Endothelial cell (in vitro differentiated cells): ENCODE results near the gene WNT7B. TPM values are rescaled to one million over a fixed set of nuclear protein-coding genes. Genes with fewer than 3 reads are reported as not detected.

ENCODE experiments used
- DNase-seq: peaks from one replicate; pipeline ENCODE4 v3.0.0; 2021; ENCODE audit warnings: low spot score
- H3K27ac Mint-ChIP-seq: one replicate; pipeline ENCODE4 v1.8.0; 2021; ENCODE audit warnings: mixed read lengths, inconsistent platforms; ENCODE audit not compliant: unreplicated experiment
- H3K27me3 Mint-ChIP-seq: one replicate; pipeline ENCODE4 v1.8.0; 2021; ENCODE audit warnings: mild to moderate bottlenecking, moderate library complexity, mixed read lengths, inconsistent platforms; ENCODE audit not compliant: unreplicated experiment
- H3K36me3 Mint-ChIP-seq: one replicate; pipeline ENCODE4 v1.8.0; 2021; ENCODE audit warnings: mild to moderate bottlenecking, low read depth, mixed read lengths, inconsistent platforms; ENCODE audit not compliant: unreplicated experiment
- H3K4me1 Mint-ChIP-seq: one replicate; pipeline ENCODE4 v1.8.0; 2021; ENCODE audit warnings: mild to moderate bottlenecking, mixed read lengths, inconsistent platforms; ENCODE audit not compliant: unreplicated experiment
- H3K4me3 Mint-ChIP-seq: one replicate; pipeline ENCODE4 v1.8.0; 2021; ENCODE audit warnings: mild to moderate bottlenecking, mixed read lengths, inconsistent platforms; ENCODE audit not compliant: unreplicated experiment
- H3K9me3 Mint-ChIP-seq: one replicate; pipeline ENCODE4 v1.8.0; 2021; ENCODE audit warnings: mixed read lengths, inconsistent platforms; ENCODE audit not compliant: unreplicated experiment
- CTCF ChIP-seq: fragments of 200-600 bp; sonication (generic); IDR thresholded peaks from one replicate; pipeline ENCODE4 v1.5.0; 2021; ENCODE audit warnings: antibody characterized with exemption; ENCODE audit not compliant: unreplicated experiment
- total RNA-seq: library from RNA; stranded (reverse); fragmentation: NEBNext Ultra II Directional; extraction: Animal tissue kit (Norgen Biotek cat#: 25700); gene quantifications from one replicate; pipeline ENCODE4 v1.2.1, GENCODE V29; 2021; ENCODE audit not compliant: unreplicated experiment

Gene WNT7B
- total RNA-seq, 1 donor from 2014 or later = not detected

GRCh38 chr22:45903355-45904135, 73.4 kb downstream of the WNT7B start:
- Mint-ChIP-seq H3K9me3 (no peaks in the 10 kb centered on the region), H3K4me3 (no peak overlapping the region), H3K27me3 (peaks cover 10% of the 10 kb centered on the region), H3K4me1 (no peaks in the 10 kb centered on the region), H3K36me3 (no peaks in the 10 kb centered on the region), H3K27ac (no peak overlapping the region)
- DNase-seq = no peak
- TF ChIP-seq CTCF = no peak

- no peak for TF ChIP-seq CTCF
- no peaks in the 10 kb centered on the region for H3K36me3 Mint-ChIP-seq
- no peak overlapping the region for H3K4me3 Mint-ChIP-seq
- no peak overlapping the region for H3K27ac Mint-ChIP-seq
- H3K4me1 Mint-ChIP-seq = no peaks in the 10 kb centered on the region
- H3K9me3 Mint-ChIP-seq = no peaks in the 10 kb centered on the region
- no peak for DNase-seq
- H3K27me3 Mint-ChIP-seq = peaks cover 2% of the 10 kb centered on the region
Observed at GRCh38 chr22:45897736-45898135, 79.2 kb downstream of the WNT7B start.

GRCh38 chr22:45896964-45897538, 79.9 kb downstream of the WNT7B start:
- Mint-ChIP-seq H3K9me3 (no peaks in the 10 kb centered on the region), H3K27me3 (peaks cover 2% of the 10 kb centered on the region), H3K4me3 (no peak overlapping the region), H3K36me3 (no peaks in the 10 kb centered on the region), H3K4me1 (no peaks in the 10 kb centered on the region), H3K27ac (no peak overlapping the region)
- DNase-seq = no peak
- TF ChIP-seq CTCF = no peak

GRCh38 chr22:45896153-45896951, 80.6 kb downstream of the WNT7B start:
- Mint-ChIP-seq H3K36me3 (no peaks in the 10 kb centered on the region), H3K4me1 (no peaks in the 10 kb centered on the region), H3K9me3 (no peaks in the 10 kb centered on the region), H3K4me3 (no peak overlapping the region), H3K27ac (no peak overlapping the region), H3K27me3 (peaks cover 2% of the 10 kb centered on the region)
- TF ChIP-seq CTCF = no peak
- DNase-seq = no peak
